T-helper 2 cell (primary cell): Measurements from ENCODE around the gene MAN2B1.
"Not testable (repeated sequence)": the region's sequence is repeated elsewhere in the genome, so short reads cannot be mapped to it uniquely, and the experiment has no call there.

Experiments used
- DNase-seq, 5 experiments: peaks; one replicate each; pipeline versions ENCODE4 v3.0.0 to v3.0.0-alpha.2; 2012 to 2022
- total RNA-seq, 2 donors: gene quantifications; one replicate each; lab custom pipeline; 2026; lab: John Stamatoyannopoulos, UW

The MAN2B1 gene
- total RNA-seq = 58.3 to 62.5 reads per million in 2 donors

- peak; percentile 68 to 77 (median 73) for DNase-seq
Measured at GRCh38 chr19:12666265-12667048, at the start of gene MAN2B1, which contains the start of gene WDR83. Gene MAN2B1 (minus strand): TSS chr19:12666742. CDS start chr19:12666701, 41 bp downstream. Gene WDR83 (plus strand): TSS chr19:12666807. CDS start chr19:12669791, 2,984 bp downstream.

GRCh38 chr19:12715929-12716328 lies 49.4 kb upstream of the MAN2B1 start:
- DNase-seq = no peak

- DNase-seq = no peak
Measured at GRCh38 chr19:12715102-12715501, 48.6 kb upstream of the MAN2B1 start.

- DNase-seq = not testable (repeated sequence)
Measured at GRCh38 chr19:12713304-12713703, 46.8 kb upstream of the MAN2B1 start.

- not testable (repeated sequence) for DNase-seq
Measured at GRCh38 chr19:12712077-12712476, 45.5 kb upstream of the MAN2B1 start.

- DNase-seq = no peak
Measured at GRCh38 chr19:12711187-12711586, 44.6 kb upstream of the MAN2B1 start.

- no peak for DNase-seq
Measured at GRCh38 chr19:12708641-12709040, 42.1 kb upstream of the MAN2B1 start.

- DNase-seq = no peak
Measured at GRCh38 chr19:12706332-12706718, 39.8 kb upstream of the MAN2B1 start.

GRCh38 chr19:12705654-12706331 lies 39.3 kb upstream of the MAN2B1 start:
- no peak for DNase-seq

- DNase-seq = no peak
Measured at GRCh38 chr19:12705169-12705568, 38.6 kb upstream of the MAN2B1 start.

- peak in 1 of 5 experiments; percentile 33 for DNase-seq
Measured at GRCh38 chr19:12703046-12703445, 36.5 kb upstream of the MAN2B1 start.

GRCh38 chr19:12701596-12702282 lies 35.2 kb upstream of the MAN2B1 start:
- DNase-seq = no peak

GRCh38 chr19:12698138-12698537 lies 31.6 kb upstream of the MAN2B1 start:
- no peak for DNase-seq

GRCh38 chr19:12697425-12697824 lies 30.9 kb upstream of the MAN2B1 start:
- not testable (repeated sequence) for DNase-seq

GRCh38 chr19:12696366-12697335 lies 30.1 kb upstream of the MAN2B1 start, which contains the start of gene FBXW9:
Gene FBXW9 (minus strand): TSS chr19:12696631. CDS start chr19:12696581, 50 bp downstream.
- peak; percentile 89 to 97 (median 95) for DNase-seq

- DNase-seq = peak in 1 of 5 experiments; percentile 25
Measured at GRCh38 chr19:12695997-12696365, 29.4 kb upstream of the MAN2B1 start.

GRCh38 chr19:12695514-12695913 lies 29.0 kb upstream of the MAN2B1 start:
- no peak for DNase-seq

- DNase-seq = no peak
Measured at GRCh38 chr19:12695096-12695495, 28.6 kb upstream of the MAN2B1 start.

- no peak for DNase-seq
Measured at GRCh38 chr19:12694641-12695040, 28.1 kb upstream of the MAN2B1 start.

GRCh38 chr19:12692960-12693359 lies 26.4 kb upstream of the MAN2B1 start:
- DNase-seq = no peak

- DNase-seq = no peak
Measured at GRCh38 chr19:12689581-12690216, 23.2 kb upstream of the MAN2B1 start.
